Activated CD4-positive, alpha-beta T cell treated with anti-CD3 and anti-CD28 coated beads, Interleukin-2, amount 50 U/mL, for 48 hours (primary cell): ENCODE data around the gene TMEM198.

Experiments
- DNase-seq, 2 experiments: peaks; one replicate each; pipeline ENCODE4 v3.0.0-alpha.2; 2020

TMEM198 gene

DNA sequence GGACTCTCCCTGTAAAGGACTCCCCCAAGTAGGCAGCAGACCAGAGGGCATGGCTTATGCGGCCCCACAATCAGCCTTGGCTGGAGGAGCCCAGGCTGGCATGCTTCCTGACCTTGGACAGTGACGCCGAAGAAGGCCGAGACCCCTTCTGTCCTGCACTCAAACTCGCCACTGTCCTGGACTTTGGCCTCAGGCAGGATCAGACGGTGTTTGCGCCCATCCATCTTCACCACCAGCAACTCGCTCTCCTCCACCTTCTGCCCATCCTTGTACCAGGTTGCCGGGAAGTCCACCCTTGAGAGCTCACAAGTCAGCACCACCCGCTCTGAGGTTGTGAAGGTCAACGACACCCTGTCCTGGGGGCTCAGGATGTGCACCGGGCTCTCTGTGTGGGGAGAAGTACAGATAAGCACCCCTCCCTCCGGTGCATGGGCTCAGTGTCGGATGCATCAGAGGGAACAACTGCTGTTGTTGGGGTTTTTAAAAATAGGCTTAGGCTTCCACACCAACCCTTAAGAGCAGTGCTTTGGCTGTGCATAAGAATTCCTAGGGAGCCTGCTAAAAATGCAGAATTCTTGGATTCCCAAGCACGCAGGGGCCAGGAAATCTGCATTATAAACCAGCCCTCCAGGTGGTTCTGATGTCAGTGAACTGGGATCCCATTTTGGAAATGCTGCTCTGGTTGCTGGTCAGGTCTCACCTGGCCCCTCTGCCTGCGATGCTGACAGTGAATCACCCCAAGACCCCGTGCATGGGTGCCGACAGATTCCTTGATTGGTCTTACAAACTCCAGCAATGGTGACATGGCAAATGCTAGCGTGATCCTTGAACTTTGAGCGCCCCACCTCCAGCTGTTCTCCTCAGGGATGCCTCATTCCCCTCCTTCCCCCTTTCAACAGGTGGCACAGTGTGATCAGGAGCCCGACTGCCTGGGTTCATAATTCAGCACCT, 21.6 kb downstream of the TMEM198 start:
- DNase-seq: no peak

DNA sequence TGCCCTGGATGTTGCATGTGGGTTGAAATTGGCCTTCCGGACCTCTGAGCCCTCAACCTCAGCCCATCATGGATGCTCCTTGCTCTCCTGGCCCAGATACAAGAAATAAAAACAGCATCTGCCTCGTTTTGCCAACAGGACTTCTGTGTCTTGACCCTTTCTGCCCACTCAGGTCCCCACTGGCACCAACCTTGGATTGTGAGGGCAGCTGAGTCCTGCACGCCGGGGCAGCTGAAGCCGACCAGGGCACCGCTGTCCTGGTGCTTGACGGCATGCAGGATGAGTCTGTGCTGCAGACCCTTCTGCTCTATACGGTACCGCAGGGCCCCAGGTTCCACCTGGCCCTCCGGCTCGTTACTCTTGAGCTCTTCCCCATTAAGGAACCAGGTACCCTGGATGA, 22.8 kb downstream of the TMEM198 start:
- no peak for DNase-seq

DNA sequence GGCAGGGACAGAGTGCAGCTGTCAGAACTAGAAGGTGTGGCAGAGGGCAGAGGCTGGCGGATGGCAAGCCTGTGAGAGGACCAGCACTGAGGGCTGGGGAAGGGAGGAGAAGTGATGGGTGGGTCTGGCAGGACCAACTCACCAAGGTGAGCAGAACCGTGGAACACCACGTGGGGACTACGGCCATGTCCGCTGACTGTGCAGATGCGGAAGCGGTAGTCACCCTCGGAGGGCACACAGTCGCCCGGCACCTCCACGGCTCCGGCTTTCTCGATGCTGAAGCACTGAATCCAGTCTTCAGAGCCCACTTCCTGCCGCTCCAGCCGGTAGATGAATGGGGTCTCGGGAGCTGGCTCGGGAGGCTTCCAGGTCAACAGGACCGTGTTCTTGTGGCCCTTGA, 23.3 kb downstream of the TMEM198 start:
- no peak for DNase-seq

DNA sequence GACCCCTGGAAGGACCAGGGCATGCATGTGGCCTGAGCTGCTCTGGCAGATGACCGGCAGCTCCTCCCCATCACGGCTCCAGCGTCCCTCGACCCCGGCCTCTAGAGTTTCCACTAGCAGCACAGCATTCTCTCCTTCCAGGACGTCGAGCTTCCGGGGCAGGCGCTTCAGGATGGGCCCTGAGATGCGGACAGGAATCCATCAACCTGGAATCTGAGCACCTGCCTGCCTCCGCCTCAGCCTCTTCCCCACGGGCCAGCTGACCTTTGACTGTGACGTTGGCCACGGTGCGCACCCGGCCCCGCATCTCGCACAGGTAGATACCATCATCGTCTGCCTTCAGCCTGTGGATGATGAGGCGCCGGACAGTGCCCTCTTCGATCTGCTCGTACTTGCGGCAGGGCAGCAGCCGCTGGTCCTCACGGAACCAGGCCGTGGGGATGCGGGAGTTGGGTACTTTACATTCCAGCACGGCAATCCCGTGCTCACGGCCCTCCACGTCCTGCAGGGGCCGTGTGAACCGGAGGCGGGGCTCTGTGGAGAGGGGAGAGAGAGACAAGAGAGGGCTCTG, 24.0 kb downstream of the TMEM198 start:
- no peak for DNase-seq

DNA sequence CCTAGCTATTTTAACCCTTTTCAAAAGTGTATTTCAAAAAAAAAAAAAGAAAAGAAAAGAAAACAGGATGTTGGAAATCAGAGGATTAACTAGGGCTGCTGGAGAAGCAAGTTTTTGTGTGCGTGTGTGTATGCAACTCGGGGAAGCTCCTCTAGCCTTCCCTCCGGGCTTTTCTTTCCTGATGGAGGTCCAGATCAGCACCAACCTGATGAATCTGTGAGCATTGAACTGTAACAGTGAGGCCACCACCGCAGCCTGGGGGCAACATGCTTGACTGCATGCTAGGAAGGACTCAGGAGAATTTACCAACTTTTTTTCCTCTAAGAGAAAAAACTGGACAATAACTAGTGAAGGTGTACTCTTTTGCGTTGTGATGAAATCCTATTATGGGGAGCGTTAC, 25.2 kb downstream of the TMEM198 start:
- no peak for DNase-seq

DNA sequence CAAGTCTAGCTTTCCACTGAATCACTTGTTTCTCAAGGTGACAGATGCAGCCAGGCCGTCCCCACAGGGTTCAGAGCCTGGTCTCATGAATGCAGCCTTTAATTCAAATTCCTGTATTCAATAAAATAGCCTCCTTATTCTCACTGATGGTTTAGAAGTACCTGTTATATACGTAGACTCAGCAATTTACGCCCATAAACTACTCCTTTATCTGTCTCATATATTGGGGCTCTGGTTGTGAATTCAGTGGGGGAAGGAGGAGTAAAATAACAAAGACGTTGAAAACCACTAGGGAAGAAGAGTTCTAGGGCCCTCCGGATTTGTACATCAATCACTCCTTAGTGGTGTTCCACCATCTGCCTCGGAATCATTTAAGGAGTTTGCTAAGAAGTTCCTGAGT, 25.8 kb downstream of the TMEM198 start:
- no peak for DNase-seq

DNA sequence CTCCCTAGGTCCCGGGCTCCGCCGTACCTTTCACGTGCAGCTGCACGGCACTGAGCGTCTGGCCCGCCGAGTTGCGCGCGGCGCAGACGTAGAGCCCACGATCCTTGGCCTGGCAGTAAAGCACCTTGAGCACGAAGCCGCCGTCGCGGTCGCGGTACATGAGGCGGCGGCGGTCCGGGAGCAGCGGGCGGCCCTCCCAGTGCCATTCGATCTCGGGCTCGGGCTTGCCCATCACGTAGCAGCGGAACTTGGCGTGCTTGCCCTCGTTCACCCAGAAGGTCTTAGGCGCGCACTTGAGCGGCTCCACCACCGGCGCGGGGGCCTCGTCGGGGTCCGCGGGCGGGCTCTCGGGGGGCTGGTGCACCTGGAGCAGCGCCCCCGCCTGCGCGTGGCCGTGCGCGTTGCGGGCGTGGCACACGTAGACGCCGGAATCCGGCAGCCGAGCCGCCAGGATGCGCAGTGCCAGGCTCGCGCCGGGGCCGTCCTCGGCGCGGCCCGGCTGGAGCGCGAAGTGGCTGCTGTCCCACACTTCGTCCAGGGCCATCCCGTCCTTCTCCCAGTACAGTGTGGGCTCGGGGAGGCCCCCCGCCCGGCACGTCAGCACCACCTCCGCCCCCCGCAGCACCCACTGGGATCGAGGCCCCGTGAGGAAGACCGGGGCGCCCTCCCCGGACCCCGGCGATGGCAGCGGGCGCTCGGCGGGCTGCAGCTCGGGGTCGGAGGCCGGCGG, 26.5 kb downstream of the TMEM198 start:
- peak in 1 of 2 experiments; percentile 12 for DNase-seq

DNA sequence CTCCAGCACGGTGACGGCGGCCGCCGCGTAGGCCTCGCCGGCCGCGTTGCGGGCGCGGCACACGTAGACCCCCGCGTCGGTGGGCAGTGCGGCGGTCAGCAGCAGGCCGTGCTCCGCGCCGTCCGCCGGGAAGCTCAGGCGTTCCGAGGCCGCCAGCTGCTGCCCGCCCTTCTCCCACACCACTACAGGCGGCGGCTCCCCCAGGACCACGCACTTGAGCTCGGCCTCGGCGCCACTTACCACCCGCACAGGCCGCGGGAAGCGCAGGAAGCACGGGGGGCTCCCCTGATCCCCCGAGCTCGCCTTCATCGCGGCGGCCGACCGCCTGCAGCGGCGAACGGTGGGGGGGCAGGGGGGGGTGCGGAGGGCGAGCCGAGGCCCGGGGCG, 27.1 kb downstream of the TMEM198 start:
- DNase-seq: no peak

DNA sequence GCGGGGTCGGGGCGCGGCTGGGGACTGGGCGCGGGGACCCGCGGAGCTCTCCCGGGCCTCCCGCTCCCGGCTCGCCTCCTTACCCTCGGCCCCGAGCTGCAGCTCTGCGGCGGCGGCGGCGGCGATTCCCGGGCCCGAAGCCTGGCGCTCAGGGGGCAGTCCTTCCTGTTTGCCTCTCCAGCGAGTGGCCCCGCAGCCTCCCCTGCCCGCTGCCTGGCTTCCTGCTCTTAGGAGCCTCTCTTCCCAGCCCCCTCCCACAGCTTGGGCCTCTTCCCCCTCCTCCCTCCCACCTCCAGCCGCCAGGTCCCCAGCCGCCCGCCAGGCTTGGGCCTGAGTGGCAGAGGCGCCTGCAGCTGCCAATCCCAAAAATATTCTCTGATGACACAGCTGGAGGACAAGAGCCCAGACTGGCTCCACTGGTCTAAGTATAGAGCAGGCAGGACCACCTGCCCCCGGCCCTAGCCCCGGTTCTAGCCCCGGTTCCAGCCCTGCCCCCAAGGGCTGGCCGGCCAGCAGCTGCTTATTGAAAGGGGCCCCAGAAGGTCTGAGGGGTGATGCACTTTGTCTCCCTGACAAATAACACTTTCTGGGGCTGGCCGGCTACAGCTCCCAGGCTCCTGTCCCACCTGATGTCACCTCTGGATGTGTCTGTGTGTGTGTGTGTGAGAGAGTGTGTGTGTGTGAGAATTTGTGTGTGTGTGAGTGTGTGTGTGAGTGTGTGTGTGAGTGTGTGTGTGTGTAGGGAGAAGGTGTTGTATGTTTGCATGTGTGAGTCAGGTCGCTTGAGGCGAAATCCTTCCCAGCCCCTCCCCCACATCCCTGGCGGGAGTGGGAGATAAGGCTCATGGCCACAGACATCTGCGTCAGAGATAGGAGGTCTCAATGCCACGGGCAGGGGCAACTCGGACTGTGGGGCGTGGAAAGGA, 27.7 kb downstream of the TMEM198 start, which contains the start of gene OBSL1:
Gene OBSL1 (minus strand): TSS at position 229 of the 926 bp plus-strand sequence. CDS start 307 bp downstream, outside the sequence.
- peak; percentile 18 to 21 for DNase-seq

DNA sequence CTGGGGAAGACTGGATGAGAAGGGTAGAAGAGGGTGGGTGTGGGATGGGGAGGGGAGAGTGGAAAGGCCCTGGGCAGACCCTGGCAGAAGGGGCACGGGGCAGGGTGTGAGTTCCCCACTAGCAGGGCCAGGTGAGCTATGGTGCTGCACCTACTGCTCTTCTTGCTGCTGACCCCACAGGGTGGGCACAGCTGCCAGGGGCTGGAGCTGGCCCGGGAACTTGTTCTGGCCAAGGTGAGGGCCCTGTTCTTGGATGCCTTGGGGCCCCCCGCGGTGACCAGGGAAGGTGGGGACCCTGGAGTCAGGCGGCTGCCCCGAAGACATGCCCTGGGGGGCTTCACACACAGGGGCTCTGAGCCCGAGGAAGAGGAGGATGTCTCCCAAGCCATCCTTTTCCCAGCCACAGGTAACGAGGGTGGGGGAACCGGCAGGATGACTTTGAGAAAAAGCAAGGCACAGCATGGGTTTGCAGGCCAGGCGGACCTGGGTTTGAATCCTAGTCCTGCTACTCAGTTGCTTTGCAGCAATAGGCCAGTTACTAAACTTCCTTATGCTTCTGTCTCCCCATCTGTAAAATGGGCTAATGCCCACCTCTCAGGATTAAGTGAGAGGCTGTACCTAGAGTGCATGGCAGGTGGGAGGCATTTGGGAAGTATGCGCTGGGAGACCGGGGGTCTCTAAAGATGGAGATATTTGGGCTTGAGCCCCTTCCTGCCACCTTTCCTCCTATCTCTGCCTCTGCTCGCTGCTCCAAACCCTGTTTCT, 28.6 kb downstream of the TMEM198 start, which contains the start of gene INHA:
Gene INHA (plus strand): TSS at position 74 of the 765 bp plus-strand sequence. CDS start 65 bp downstream, at position 139.
- DNase-seq: no peak

DNA sequence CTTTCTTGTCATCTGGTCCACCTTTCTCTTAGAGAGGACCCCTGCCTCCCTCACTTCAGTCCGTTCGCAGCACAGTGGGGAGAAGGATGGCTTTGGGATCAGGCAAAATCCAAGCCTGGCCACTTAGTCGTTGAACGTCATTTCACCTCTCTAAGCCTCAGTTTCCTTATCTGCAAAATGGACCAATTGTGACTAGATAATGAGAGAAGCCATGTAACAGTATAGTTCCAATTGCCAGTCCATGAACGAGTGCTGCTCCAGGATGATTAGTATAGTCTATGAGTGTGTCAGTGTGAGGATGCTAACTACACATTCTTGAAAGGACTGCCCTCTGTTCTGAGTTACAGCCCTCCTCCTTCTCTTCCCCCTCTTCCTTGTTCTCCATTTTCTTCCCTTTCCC, 29.3 kb downstream of the TMEM198 start:
- DNase-seq: no peak

DNA sequence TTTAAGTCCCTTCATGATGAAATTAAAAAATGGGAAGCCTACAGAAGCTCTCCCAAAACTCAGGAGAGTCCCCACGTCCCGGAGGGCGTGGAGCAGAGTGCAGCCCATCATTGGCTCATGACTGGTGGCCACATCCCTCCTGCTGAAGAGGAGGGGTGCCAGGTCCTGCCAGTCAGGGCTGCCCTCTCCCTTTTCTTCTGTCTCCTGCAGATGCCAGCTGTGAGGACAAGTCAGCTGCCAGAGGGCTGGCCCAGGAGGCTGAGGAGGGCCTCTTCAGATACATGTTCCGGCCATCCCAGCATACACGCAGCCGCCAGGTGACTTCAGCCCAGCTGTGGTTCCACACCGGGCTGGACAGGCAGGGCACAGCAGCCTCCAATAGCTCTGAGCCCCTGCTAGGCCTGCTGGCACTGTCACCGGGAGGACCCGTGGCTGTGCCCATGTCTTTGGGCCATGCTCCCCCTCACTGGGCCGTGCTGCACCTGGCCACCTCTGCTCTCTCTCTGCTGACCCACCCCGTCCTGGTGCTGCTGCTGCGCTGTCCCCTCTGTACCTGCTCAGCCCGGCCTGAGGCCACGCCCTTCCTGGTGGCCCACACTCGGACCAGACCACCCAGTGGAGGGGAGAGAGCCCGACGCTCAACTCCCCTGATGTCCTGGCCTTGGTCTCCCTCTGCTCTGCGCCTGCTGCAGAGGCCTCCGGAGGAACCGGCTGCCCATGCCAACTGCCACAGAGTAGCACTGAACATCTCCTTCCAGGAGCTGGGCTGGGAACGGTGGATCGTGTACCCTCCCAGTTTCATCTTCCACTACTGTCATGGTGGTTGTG, 30.9 kb downstream of the TMEM198 start:
- DNase-seq: no peak

DNA sequence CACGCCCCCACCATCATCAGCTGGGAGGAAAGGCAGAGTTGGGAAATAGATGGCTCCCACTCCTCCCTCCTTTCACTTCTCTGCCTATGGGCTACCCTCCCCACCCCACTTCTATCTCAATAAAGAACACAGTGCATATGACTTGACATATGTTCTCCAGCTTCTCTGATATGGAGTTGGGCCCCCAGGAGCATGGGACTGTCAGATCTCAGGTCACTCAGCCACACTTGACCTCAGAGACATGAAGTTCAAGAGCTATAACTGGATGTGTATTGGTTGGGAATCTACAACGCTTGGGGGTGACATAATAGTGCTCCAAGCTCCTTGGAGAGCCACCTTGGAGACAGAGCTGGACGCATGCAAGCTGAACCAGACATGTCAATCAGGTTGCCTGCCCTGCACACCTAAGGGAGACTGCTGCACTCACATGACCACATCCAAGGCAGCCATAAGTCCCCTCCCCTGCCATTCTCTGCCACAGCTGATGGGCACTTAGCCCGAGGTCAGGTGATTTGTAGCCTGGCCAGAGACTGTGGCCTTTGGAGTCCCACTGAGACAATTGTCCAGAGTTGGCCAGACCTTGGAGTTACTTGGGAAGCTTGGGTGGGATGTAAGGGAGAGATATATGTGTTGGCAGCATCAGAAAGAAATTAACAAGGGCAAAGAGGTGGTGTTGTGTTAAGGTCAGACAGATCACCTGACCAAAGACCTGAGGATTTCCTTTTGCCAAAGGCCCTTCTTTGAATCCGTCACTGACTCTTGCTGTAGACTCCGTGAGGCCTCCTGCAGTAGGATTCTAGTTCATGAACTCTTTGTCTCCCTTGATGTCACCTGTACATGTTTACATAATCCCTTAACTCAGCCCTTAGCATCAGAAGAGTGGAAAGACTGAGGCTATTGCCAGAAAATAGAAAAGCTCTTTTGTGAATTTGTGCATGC, 32.0 kb downstream of the TMEM198 start:
- DNase-seq: no peak

DNA sequence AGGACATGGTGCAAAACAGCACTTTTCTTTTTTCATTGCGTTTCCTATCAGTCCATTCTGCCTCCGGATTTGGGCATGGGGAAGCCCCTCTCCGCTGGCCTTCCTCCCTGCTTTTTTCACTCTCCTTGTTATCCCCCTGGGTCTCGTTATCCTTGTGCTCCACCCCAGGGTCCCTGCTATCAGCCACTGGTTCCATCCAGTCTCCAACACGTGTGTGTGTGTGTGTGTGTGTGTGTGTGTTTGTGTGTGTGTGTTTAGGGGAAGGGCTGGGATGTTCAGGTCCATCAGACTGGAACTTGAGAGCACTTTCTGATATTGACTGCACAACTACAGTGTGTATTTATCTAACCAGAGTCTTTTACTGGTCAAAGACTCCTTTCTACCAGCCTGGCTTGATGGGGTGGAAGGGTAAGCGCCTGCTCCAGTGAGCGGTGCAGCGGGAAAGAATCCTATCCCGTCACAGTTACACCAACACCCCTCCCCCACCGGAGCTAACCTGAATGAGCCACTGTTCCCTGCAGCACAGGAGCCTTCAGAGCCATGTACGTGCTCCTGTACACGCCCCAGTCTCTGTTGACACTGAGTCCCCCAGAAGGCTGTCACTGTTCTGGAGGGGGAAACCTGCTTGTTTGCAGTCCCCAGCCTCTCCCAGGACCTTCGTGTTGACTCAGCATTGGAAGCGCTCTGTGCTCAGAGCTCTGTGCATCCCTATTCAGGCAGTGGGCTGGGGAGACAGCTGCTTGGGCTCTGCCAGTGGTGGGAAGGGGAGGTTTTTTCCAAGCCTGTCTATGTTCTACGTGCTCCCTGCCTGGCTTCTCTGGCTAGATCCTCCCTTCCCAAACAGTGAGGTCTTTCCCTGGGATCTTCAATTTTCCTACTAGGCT, 32.9 kb downstream of the TMEM198 start:
- DNase-seq: no peak

DNA sequence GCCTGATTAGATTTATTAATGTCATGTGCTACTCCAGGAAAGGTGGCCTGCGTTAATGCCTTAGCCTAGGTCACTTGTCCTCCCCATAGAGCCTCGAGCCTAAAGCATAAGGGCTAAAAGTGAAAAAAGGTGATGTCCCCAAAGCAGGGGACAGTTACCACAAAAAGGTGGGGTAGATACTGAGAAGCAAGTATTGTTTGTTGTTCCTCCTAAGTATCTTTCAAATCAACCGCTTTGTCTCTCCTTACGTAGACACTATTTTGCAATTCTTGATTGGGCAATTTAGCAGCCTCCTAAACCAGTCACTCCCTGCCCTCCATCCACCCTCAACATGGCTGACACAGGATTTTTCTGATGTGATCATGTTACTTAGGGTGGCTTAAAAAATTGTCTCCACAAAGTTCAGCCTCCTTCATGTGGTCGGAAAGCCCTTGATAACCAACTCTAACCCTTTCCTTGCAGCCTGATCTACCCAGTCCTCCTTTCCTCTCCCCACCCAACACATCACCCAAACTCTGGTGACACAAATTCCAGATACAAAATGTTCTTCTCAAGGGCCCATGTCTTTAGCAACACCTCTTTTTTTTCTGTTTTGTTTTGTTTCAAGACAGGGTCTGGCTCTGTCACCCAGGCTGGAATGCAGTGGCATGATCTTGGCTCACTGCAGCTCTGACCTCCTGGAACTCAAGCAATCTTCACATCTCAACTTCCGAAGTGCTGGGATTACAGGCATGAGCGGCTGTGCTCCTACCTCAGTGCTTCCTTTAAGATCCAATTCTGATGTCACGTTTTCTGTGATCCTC, 35.2 kb downstream of the TMEM198 start:
- no peak for DNase-seq

DNA sequence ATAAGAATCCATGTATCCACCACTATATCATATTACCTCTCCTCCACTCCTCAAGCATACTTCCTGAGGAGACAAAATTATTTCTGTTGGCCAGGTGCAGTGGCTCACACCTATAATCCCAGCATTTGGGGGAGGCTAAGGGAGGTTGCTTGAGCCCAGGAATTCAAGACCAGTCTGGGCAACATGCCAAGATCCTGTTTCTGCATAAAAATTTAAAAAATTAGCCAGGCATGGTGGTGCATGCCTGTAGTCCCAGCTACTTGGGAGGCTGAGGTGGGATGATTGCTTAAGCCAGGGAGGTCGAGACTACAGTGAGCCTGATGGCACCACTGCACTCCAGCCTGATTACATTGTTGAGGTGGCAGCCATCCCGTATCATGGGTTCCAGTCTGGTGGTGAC, 37.5 kb downstream of the TMEM198 start:
- DNase-seq: no peak

DNA sequence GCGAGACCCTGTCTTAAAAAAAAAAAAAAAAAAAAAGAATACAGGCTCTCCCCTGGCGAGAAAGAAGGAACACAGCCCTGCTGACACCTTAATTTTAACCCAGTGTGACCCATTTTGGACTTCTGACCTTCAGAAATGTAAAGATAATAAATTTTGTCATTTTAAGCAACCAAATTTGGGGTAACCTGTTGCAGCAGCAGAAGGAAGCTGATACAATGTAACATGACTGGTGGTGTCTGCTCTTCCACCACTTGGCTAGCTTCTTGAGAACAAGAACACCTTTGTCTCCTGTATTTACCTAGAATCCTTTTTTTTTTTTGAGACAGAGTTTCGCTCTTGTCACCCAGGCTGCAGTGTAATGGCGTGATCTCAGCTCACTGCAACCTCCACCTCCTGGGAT, 47.3 kb downstream of the TMEM198 start:
- DNase-seq: no peak

DNA sequence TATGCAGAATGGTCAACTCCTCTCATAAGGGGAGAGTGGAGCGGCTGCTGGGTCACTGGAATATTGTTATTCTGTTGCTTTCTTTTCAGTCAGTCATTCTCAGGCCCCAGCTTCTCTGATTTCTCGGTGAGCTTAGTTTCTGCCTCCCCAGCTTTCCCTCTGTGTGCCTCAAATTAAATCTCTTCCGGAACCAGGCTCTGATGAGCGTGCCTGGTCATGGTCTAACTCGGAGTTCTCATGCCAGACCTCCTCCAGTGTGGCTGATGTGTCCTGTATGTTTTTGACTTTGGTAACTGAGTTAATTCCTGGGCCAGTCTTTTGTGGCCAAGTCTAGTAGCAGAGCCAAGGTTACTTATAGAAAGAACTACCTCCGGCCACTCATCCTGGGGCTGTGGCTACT, 48.9 kb downstream of the TMEM198 start:
- DNase-seq: no peak
